OCI-LY3 (cell line): Measurements from ENCODE around the gene ST6GALNAC2.

ENCODE experiments used
- EZH2phosphoT487 ChIP-seq: fragments of 200-600 bp; shearing (Covaris generic); IDR thresholded peaks from 2 replicates; pipeline ENCODE4 v1.6.1; 2018; ENCODE audit warnings: antibody characterized with exemption, mixed run types, low read depth
- TF ChIP-seq, protein P1 (sequence below): fragments of 200-600, 300-600 bp; sonication (generic); IDR thresholded peaks from 2 replicates; pipeline ENCODE4 v1.5.1; 2014; ENCODE audit warnings: antibody characterized with exemption, low read length, low read depth

DNA sequence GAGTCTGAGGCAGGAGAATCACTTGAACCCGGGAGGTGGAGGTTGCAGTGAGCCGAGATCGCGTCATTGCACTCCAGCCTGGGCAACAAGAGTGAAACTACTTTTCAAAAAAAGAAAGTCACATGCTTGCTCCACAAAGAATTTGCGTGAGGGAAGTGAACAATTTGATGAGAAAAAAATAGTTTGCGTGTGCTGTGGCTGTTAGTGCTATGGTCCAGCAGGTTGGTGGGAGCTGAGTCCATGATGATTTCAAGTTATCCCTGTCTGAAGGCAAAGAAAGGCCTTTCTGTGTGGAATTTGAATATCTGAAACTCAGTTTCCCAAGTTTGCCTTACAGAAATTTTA is 24.8 kb downstream of the ST6GALNAC2 start:
- TF ChIP-seq, protein P1, sequence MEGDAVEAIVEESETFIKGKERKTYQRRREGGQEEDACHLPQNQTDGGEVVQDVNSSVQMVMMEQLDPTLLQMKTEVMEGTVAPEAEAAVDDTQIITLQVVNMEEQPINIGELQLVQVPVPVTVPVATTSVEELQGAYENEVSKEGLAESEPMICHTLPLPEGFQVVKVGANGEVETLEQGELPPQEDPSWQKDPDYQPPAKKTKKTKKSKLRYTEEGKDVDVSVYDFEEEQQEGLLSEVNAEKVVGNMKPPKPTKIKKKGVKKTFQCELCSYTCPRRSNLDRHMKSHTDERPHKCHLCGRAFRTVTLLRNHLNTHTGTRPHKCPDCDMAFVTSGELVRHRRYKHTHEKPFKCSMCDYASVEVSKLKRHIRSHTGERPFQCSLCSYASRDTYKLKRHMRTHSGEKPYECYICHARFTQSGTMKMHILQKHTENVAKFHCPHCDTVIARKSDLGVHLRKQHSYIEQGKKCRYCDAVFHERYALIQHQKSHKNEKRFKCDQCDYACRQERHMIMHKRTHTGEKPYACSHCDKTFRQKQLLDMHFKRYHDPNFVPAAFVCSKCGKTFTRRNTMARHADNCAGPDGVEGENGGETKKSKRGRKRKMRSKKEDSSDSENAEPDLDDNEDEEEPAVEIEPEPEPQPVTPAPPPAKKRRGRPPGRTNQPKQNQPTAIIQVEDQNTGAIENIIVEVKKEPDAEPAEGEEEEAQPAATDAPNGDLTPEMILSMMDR: no peak
- TF ChIP-seq EZH2phosphoT487: no peak
